Vagina (tissue), 2 donors: ENCODE measurements around the gene DDR2. TPM values are rescaled to one million over a fixed set of nuclear protein-coding genes. Genes with fewer than 3 reads are reported as not detected.
A peak's percentile ranks its signal among the peaks of the same experiment; 100 is the strongest.

Experiments used
- DNase-seq, 2 donors: peaks; one replicate each; pipeline ENCODE4 v3.0.0-alpha.2; 2017; ENCODE audit errors: extremely low spot score in 2 of 2
- H3K27ac ChIP-seq: fragments of 200-600 bp; sonication (generic); one replicate; pipeline ENCODE4 v1.5.1; 2019
- H3K27me3 ChIP-seq: fragments of 200-600 bp; sonication (generic); one replicate; pipeline ENCODE4 v1.5.1; 2019
- H3K36me3 ChIP-seq, 2 donors: fragments of 200-600 bp; sonication (generic); one replicate each; pipeline ENCODE4 v1.5.1; 2017 to 2019
- H3K4me1 ChIP-seq: fragments of 200-600 bp; sonication (generic); one replicate; pipeline ENCODE4 v1.5.1; 2019
- H3K4me3 ChIP-seq, 2 donors: fragments of 200-600 bp; sonication (generic); 1 replicate in 1 of 2; 2 replicates in 1 of 2; pipeline ENCODE4 v1.5.1; 2016 to 2019
- H3K9me3 ChIP-seq: fragments of 200-600 bp; sonication (generic); one replicate; pipeline ENCODE4 v1.5.1; 2019
- CTCF ChIP-seq, 3 experiments: fragments of 450-650 bp in 2 of 3; fragments of 200-600 bp in 1 of 3; sonication (generic) in 1 of 3; IDR thresholded peaks; one replicate each; pipeline ENCODE4 v1.5.1; 2017 to 2019; ENCODE audit warnings: antibody characterized with exemption in 3 of 3, mild to moderate bottlenecking in 2 of 3, moderate library complexity in 2 of 3
- POLR2A ChIP-seq, 2 donors: fragments of 450-650 bp; IDR thresholded peaks; one replicate each; pipeline ENCODE4 v1.6.1; 2017; ENCODE audit warnings: antibody characterized with exemption in 2 of 2, mild to moderate bottlenecking in 2 of 2, moderate library complexity in 2 of 2
- POLR2AphosphoS5 ChIP-seq, 2 donors: sonication (generic); formaldehyde crosslinking; IDR thresholded peaks; one replicate each; pipeline ENCODE4 v1.9.0; 2017; ENCODE audit warnings: antibody characterized with exemption in 2 of 2, mild to moderate bottlenecking in 2 of 2, low read depth in 1 of 2; ENCODE audit not compliant: insufficient read depth in 1 of 2
- intact Hi-C: fragments of 100-400 bp; cut with DNase I; formaldehyde crosslinking; loops from one replicate; pipeline ENCODE4 v1.15.1; 2023
- total RNA-seq: library from RNA; depleted of rRNA; stranded (reverse); fragments of >200 nt; gene quantifications from one replicate; pipeline ENCODE4 v1.2.3, GENCODE V29; 2016

The DDR2 gene
- total RNA-seq, 1 donor from 2014 or later, result 153 TPM

- peak overlapping the region; percentile 49 for H3K27ac ChIP-seq
- H3K4me1 ChIP-seq, result peaks cover 42% of the 10 kb centered on the region
- H3K27me3 ChIP-seq, result no peaks in the 10 kb centered on the region
- TF ChIP-seq POLR2A (IDR thresholded peaks at IDR 0.05) (no peak), CTCF (IDR thresholded peaks at IDR 0.05) (no peak), POLR2AphosphoS5 (IDR thresholded peaks at IDR 0.05; ENCODE audit: insufficient read depth in 1 of 2, low read depth in 1 of 2) (no peak)
- intact Hi-C loops, result no loop called here
- H3K4me3 ChIP-seq, result no peak overlapping the region
- H3K36me3 ChIP-seq, result no peaks in the 10 kb centered on the region
- no peaks in the 10 kb centered on the region for H3K9me3 ChIP-seq
- DNase-seq, result no peak
Measured at GRCh38 chr1:162681122-162681436, 48.8 kb downstream of the DDR2 start.

GRCh38 chr1:162682013-162682419, 49.8 kb downstream of the DDR2 start:
- Histone ChIP-seq H3K27ac (peak overlapping the region; percentile 49), H3K4me1 (peaks cover 35% of the 10 kb centered on the region), H3K27me3 (no peaks in the 10 kb centered on the region), H3K9me3 (no peaks in the 10 kb centered on the region), H3K36me3 (no peaks in the 10 kb centered on the region), H3K4me3 (no peak overlapping the region)
- no peak for TF ChIP-seq POLR2A (IDR thresholded peaks at IDR 0.05)
- TF ChIP-seq POLR2AphosphoS5 (IDR thresholded peaks at IDR 0.05; ENCODE audit: insufficient read depth in 1 of 2, low read depth in 1 of 2), result no peak
- DNase-seq, result no peak
- intact Hi-C loops, result no loop called here

- intact Hi-C loops, result no loop called here
- no peaks in the 10 kb centered on the region for H3K9me3 ChIP-seq
- no peaks in the 10 kb centered on the region for H3K36me3 ChIP-seq
- H3K27ac ChIP-seq, result peak overlapping the region; percentile 80
- H3K4me1 ChIP-seq, result peaks cover 55% of the 10 kb centered on the region
- H3K27me3 ChIP-seq, result no peaks in the 10 kb centered on the region
- no peak for DNase-seq
- H3K4me3 ChIP-seq, result no peak overlapping the region
- TF ChIP-seq POLR2AphosphoS5 (IDR thresholded peaks at IDR 0.05; ENCODE audit: insufficient read depth in 1 of 2, low read depth in 1 of 2) (peak in 1 of 2 donors; percentile 8), CTCF (IDR thresholded peaks at IDR 0.05) (no peak)
Measured at GRCh38 chr1:162687870-162688269, 55.6 kb downstream of the DDR2 start.

- H3K4me3 ChIP-seq, result no peak overlapping the region
- peak overlapping the region; percentile 80 for H3K27ac ChIP-seq
- DNase-seq, result no peak
Measured at GRCh38 chr1:162688521-162688920, 56.3 kb downstream of the DDR2 start.

GRCh38 chr1:162688931-162689330, 56.7 kb downstream of the DDR2 start:
- TF ChIP-seq CTCF (IDR thresholded peaks at IDR 0.05), result no peak
- no peak for TF ChIP-seq POLR2A (IDR thresholded peaks at IDR 0.05)
- TF ChIP-seq POLR2AphosphoS5 (IDR thresholded peaks at IDR 0.05; ENCODE audit: insufficient read depth in 1 of 2, low read depth in 1 of 2), result no peak
- intact Hi-C loops, result no loop called here
- Histone ChIP-seq H3K27me3 (no peaks in the 10 kb centered on the region), H3K4me1 (peaks cover 55% of the 10 kb centered on the region), H3K36me3 (no peaks in the 10 kb centered on the region), H3K27ac (peak overlapping the region; percentile 80), H3K4me3 (no peak overlapping the region), H3K9me3 (no peaks in the 10 kb centered on the region)
- DNase-seq, result no peak

More at GRCh38 chr1:162688521-162688920, 56.3 kb downstream of the DDR2 start:
- no peak for TF ChIP-seq POLR2AphosphoS5 (IDR thresholded peaks at IDR 0.05; ENCODE audit: insufficient read depth in 1 of 2, low read depth in 1 of 2)
- no peak for TF ChIP-seq CTCF (IDR thresholded peaks at IDR 0.05)
- TF ChIP-seq POLR2A (IDR thresholded peaks at IDR 0.05), result no peak
- Histone ChIP-seq H3K36me3 (no peaks in the 10 kb centered on the region), H3K27me3 (no peaks in the 10 kb centered on the region), H3K9me3 (no peaks in the 10 kb centered on the region), H3K4me1 (peaks cover 55% of the 10 kb centered on the region)
- intact Hi-C loops, result no loop called here
